ENCODE results near the gene KRT71.
A peak's percentile ranks its signal among the peaks of the same experiment; 100 is the strongest.

DNA sequence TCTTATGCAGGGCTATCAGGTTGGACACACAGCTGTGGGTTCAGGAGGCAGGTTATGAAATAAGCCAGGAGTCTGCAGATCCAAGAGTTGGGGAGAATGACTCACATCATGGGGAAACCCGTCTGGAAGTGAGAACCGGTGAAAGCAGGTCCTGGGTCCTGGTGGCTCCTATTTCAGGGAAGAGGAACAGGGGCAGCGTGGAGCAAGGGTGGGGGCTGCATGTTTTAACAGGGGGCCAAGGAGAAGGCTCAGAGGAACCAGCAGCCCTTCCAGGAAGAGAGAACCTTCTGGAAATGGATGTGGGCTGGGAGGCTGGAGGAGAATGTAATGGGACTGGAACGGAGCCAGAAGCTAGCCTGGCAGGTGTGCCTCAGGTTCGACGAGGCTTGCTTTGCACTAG is 28.5 kb upstream of the KRT71 start:
- TF ChIP-seq, protein P1, sequence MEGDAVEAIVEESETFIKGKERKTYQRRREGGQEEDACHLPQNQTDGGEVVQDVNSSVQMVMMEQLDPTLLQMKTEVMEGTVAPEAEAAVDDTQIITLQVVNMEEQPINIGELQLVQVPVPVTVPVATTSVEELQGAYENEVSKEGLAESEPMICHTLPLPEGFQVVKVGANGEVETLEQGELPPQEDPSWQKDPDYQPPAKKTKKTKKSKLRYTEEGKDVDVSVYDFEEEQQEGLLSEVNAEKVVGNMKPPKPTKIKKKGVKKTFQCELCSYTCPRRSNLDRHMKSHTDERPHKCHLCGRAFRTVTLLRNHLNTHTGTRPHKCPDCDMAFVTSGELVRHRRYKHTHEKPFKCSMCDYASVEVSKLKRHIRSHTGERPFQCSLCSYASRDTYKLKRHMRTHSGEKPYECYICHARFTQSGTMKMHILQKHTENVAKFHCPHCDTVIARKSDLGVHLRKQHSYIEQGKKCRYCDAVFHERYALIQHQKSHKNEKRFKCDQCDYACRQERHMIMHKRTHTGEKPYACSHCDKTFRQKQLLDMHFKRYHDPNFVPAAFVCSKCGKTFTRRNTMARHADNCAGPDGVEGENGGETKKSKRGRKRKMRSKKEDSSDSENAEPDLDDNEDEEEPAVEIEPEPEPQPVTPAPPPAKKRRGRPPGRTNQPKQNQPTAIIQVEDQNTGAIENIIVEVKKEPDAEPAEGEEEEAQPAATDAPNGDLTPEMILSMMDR (conservative IDR thresholded peaks at IDR 0.05), result 0 out of 2 replicates have a peak, but pooled peaks have one; percentile 13
- no peak for TF ChIP-seq EZH2 (IDR thresholded peaks at IDR 0.05; ENCODE audit: low read depth)
